ENCODE measurements around the gene GARIN5A.

DNA sequence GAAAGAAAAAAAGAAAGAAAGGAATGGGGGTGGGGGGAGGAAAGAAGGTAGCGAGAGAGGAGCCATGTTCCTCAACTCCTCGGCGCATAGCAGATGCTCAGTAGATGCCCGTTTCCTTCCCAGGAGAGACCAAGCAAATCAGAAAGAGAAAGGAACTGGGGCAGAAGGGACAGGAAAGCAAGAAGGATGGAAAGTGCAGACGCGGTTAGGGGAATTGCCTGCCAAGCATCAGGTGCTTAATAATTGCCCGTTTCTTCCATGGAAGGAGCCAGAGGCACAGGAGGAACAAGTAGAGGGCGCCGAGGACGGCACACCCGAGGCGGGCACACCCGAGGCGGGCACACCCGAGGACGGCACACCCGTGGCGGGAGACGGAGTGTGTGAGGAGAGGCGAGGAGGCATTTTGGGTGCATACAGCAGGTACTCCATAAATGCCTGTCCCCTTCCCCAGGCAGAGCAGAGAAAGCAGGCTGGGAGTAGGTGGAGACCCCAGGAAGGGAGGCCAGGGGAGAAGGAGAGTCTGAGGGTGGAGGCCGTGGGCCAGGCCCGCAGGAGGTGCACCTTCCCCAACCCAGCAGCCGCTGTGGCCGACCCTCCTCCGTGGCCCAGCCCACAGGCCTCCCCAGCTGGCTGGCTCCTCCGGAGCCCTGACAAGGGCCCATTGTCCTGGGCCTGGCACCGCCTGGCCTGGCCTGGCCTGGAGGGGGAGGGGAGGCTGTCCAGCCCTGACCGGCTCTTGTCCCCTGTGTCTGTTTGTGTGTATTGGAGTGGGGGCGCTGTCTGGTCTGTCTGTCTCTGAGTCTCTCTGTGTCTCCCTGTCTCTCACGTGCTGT, 19.8 kb upstream of the GARIN5A start:
- TF ChIP-seq, protein P1, sequence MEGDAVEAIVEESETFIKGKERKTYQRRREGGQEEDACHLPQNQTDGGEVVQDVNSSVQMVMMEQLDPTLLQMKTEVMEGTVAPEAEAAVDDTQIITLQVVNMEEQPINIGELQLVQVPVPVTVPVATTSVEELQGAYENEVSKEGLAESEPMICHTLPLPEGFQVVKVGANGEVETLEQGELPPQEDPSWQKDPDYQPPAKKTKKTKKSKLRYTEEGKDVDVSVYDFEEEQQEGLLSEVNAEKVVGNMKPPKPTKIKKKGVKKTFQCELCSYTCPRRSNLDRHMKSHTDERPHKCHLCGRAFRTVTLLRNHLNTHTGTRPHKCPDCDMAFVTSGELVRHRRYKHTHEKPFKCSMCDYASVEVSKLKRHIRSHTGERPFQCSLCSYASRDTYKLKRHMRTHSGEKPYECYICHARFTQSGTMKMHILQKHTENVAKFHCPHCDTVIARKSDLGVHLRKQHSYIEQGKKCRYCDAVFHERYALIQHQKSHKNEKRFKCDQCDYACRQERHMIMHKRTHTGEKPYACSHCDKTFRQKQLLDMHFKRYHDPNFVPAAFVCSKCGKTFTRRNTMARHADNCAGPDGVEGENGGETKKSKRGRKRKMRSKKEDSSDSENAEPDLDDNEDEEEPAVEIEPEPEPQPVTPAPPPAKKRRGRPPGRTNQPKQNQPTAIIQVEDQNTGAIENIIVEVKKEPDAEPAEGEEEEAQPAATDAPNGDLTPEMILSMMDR (conservative IDR thresholded peaks at IDR 0.05; ENCODE audit: low read depth in 2 of 2): no peak; a peak in 1 of 4 replicates
- TF ChIP-seq, protein P2, sequence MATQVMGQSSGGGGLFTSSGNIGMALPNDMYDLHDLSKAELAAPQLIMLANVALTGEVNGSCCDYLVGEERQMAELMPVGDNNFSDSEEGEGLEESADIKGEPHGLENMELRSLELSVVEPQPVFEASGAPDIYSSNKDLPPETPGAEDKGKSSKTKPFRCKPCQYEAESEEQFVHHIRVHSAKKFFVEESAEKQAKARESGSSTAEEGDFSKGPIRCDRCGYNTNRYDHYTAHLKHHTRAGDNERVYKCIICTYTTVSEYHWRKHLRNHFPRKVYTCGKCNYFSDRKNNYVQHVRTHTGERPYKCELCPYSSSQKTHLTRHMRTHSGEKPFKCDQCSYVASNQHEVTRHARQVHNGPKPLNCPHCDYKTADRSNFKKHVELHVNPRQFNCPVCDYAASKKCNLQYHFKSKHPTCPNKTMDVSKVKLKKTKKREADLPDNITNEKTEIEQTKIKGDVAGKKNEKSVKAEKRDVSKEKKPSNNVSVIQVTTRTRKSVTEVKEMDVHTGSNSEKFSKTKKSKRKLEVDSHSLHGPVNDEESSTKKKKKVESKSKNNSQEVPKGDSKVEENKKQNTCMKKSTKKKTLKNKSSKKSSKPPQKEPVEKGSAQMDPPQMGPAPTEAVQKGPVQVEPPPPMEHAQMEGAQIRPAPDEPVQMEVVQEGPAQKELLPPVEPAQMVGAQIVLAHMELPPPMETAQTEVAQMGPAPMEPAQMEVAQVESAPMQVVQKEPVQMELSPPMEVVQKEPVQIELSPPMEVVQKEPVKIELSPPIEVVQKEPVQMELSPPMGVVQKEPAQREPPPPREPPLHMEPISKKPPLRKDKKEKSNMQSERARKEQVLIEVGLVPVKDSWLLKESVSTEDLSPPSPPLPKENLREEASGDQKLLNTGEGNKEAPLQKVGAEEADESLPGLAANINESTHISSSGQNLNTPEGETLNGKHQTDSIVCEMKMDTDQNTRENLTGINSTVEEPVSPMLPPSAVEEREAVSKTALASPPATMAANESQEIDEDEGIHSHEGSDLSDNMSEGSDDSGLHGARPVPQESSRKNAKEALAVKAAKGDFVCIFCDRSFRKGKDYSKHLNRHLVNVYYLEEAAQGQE (IDR thresholded peaks at IDR 0.05; ENCODE audit: unreplicated experiment): no peak
- TF ChIP-seq EZH2 (IDR thresholded peaks at IDR 0.05; ENCODE audit: low read depth, unreplicated experiment): no peak
- TF ChIP-seq EZH2phosphoT487 (IDR thresholded peaks at IDR 0.05; ENCODE audit: unreplicated experiment): no peak
- no peak for TF ChIP-seq POLR2AphosphoS5 (IDR thresholded peaks at IDR 0.05; ENCODE audit: low read depth)
- TF ChIP-seq ZNF331 (CRISPR knock-in tag; IDR thresholded peaks at IDR 0.05; ENCODE audit: low read depth): no peak
- TF ChIP-seq STAT1 (IDR thresholded peaks at IDR 0.05; ENCODE audit: unreplicated experiment): no peak
- no peak for TF ChIP-seq JUNB (IDR thresholded peaks at IDR 0.05; ENCODE audit: unreplicated experiment)
- TF ChIP-seq, protein P3, sequence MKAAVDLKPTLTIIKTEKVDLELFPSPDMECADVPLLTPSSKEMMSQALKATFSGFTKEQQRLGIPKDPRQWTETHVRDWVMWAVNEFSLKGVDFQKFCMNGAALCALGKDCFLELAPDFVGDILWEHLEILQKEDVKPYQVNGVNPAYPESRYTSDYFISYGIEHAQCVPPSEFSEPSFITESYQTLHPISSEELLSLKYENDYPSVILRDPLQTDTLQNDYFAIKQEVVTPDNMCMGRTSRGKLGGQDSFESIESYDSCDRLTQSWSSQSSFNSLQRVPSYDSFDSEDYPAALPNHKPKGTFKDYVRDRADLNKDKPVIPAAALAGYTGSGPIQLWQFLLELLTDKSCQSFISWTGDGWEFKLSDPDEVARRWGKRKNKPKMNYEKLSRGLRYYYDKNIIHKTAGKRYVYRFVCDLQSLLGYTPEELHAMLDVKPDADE (IDR thresholded peaks at IDR 0.05): no peak
- TF ChIP-seq ZNF114 (CRISPR knock-in tag; IDR thresholded peaks at IDR 0.05): no peak
- no peak for TF ChIP-seq CREB1 (CRISPR knock-in tag; IDR thresholded peaks at IDR 0.05; ENCODE audit: low read depth)
- TF ChIP-seq, protein P4, sequence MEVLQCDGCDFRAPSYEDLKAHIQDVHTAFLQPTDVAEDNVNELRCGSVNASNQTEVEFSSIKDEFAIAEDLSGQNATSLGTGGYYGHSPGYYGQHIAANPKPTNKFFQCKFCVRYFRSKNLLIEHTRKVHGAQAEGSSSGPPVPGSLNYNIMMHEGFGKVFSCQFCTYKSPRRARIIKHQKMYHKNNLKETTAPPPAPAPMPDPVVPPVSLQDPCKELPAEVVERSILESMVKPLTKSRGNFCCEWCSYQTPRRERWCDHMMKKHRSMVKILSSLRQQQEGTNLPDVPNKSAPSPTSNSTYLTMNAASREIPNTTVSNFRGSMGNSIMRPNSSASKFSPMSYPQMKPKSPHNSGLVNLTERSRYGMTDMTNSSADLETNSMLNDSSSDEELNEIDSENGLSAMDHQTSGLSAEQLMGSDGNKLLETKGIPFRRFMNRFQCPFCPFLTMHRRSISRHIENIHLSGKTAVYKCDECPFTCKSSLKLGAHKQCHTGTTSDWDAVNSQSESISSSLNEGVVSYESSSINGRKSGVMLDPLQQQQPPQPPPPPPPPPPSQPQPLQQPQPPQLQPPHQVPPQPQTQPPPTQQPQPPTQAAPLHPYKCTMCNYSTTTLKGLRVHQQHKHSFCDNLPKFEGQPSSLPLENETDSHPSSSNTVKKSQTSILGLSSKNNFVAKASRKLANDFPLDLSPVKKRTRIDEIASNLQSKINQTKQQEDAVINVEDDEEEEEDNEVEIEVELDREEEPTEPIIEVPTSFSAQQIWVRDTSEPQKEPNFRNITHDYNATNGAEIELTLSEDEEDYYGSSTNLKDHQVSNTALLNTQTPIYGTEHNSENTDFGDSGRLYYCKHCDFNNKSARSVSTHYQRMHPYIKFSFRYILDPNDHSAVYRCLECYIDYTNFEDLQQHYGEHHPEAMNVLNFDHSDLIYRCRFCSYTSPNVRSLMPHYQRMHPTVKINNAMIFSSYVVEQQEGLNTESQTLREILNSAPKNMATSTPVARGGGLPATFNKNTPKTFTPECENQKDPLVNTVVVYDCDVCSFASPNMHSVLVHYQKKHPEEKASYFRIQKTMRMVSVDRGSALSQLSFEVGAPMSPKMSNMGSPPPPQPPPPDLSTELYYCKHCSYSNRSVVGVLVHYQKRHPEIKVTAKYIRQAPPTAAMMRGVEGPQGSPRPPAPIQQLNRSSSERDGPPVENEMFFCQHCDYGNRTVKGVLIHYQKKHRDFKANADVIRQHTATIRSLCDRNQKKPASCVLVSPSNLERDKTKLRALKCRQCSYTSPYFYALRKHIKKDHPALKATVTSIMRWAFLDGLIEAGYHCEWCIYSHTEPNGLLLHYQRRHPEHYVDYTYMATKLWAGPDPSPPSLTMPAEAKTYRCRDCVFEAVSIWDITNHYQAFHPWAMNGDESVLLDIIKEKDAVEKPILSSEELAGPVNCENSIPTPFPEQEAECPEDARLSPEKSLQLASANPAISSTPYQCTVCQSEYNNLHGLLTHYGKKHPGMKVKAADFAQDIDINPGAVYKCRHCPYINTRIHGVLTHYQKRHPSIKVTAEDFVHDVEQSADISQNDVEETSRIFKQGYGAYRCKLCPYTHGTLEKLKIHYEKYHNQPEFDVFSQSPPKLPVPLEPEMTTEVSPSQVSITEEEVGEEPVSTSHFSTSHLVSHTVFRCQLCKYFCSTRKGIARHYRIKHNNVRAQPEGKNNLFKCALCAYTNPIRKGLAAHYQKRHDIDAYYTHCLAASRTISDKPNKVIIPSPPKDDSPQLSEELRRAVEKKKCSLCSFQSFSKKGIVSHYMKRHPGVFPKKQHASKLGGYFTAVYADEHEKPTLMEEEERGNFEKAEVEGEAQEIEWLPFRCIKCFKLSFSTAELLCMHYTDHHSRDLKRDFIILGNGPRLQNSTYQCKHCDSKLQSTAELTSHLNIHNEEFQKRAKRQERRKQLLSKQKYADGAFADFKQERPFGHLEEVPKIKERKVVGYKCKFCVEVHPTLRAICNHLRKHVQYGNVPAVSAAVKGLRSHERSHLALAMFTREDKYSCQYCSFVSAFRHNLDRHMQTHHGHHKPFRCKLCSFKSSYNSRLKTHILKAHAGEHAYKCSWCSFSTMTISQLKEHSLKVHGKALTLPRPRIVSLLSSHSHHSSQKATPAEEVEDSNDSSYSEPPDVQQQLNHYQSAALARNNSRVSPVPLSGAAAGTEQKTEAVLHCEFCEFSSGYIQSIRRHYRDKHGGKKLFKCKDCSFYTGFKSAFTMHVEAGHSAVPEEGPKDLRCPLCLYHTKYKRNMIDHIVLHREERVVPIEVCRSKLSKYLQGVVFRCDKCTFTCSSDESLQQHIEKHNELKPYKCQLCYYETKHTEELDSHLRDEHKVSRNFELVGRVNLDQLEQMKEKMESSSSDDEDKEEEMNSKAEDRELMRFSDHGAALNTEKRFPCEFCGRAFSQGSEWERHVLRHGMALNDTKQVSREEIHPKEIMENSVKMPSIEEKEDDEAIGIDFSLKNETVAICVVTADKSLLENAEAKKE (CRISPR knock-in tag; IDR thresholded peaks at IDR 0.05): no peak
